ENCODE measurements around the gene PLXNA4.

DNA sequence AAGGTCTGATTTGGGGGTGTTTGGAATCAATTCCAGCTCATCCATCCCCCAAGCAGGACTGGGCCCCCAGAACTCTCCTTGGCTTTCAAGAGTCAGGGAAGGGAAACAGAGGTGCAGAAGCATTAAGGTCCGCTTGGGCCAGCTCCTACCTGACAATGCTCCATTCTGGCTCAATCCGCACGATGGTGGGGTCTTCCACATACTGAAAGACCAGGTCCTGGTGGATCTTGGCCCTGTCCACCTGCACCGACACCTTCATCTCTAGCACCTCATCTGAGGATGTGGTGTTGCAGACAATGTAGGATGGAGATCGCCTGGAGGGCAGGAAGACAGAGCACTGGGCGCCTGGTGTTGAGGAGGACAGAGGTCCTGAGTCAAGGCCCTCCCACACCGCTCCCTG lies 391.1 kb downstream of the PLXNA4 start:
- TF ChIP-seq, protein P1, sequence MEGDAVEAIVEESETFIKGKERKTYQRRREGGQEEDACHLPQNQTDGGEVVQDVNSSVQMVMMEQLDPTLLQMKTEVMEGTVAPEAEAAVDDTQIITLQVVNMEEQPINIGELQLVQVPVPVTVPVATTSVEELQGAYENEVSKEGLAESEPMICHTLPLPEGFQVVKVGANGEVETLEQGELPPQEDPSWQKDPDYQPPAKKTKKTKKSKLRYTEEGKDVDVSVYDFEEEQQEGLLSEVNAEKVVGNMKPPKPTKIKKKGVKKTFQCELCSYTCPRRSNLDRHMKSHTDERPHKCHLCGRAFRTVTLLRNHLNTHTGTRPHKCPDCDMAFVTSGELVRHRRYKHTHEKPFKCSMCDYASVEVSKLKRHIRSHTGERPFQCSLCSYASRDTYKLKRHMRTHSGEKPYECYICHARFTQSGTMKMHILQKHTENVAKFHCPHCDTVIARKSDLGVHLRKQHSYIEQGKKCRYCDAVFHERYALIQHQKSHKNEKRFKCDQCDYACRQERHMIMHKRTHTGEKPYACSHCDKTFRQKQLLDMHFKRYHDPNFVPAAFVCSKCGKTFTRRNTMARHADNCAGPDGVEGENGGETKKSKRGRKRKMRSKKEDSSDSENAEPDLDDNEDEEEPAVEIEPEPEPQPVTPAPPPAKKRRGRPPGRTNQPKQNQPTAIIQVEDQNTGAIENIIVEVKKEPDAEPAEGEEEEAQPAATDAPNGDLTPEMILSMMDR (optimal IDR thresholded peaks at IDR 0.05 in 1 of 3, IDR thresholded peaks at IDR 0.05 in 1 of 3, conservative IDR thresholded peaks at IDR 0.05 in 1 of 3; ENCODE audit: extremely low read depth in 1 of 3, insufficient read depth in 2 of 3, low read length in 3 of 3): no peak
- no peak for TF ChIP-seq EZH2 (IDR thresholded peaks at IDR 0.05; ENCODE audit: low read length)

Data from keratinocyte (primary cell).